ELF-1 (cell line): ENCODE data around the gene RNF146.
"Not testable (repeated sequence)": the region's sequence is repeated elsewhere in the genome, so short reads cannot be mapped to it uniquely, and the experiment has no call there.

Experiments used
- DNase-seq: peaks from one replicate; pipeline ENCODE4 v3.0.0-alpha.2; 2016; ENCODE audit warnings: low read depth, low spot score

RNF146 gene

DNA sequence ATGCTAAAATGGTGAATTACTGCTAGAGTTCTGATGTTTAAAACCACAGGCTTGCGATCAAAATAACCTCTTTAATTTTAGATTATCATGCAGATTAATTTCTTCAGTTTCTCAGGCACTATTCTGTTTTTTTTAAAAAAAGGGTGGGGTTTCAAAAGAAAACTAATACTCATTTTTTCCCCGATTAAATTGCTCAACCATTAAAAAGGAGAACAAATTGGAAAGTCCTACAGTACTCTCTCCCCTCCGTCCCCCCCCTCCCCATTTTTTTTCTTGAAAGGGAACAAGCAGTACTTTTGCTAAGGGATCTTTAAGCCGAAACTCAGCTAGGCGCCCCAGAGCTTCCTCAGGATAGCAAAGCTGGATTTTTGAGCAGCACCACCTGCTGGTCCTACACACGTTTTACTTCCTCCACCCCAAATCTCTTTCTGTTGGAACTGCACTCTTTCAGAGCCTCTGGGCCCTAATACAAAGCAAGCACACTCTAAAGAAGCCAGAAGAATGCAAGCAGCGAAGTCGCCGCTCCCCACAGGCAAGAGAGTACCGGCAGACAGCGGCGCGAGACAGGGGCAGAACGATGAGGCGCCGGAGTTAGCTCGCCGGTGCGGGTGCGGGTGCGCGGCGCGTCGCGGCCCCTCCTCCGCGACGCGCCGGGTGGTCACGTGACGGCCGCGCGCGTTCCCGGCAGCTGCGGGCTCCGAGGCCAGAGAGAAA lies at the start of gene RNF146:
Gene RNF146 (plus strand): TSS at position 687 of the 714 bp plus-strand sequence. CDS start 13,475 bp downstream, outside the sequence.
- DNase-seq, result peak; percentile 90

DNA sequence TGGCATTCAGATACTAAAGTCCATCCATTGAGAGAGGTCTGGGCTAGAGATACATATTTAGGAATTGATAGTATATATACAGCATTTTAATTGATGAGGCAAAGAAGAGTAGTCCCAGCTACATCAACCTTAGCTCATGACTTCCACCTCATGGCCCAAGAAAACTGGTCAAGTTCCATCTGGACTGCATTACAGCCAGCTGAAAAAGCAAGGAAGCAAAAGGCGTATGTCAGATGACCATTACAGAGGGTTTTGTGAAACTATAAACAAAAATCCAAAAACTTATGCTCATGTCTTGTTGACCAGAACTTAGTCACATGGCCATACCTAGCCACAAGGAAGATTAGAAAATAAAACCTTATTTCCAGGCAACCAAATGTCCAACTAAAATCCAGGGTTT lies 46.8 kb upstream of the RNF146 start:
- DNase-seq, result no peak

DNA sequence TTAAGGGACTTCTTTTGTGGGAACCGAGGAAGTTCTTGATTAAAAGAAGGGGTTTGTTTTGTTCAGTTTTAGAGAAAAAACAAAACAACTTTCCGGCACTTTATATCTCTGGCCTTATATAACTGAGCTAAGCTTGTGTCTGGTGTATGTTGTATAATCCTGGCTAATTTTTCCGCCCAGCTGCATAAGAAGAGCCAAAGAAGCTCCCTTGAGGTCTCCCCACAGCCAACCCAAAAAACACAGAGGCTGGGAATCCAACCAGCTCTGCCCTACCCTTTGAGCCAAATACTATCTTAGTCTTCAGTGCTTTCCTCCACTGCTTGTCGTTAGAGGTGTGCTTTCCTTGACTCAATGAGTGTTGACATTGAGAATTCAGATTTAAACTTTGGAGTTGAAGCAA lies 45.5 kb upstream of the RNF146 start:
- DNase-seq, result no peak

GRCh38 chr6:127222418-127222817 lies 44.2 kb upstream of the RNF146 start:
- no peak for DNase-seq

DNA sequence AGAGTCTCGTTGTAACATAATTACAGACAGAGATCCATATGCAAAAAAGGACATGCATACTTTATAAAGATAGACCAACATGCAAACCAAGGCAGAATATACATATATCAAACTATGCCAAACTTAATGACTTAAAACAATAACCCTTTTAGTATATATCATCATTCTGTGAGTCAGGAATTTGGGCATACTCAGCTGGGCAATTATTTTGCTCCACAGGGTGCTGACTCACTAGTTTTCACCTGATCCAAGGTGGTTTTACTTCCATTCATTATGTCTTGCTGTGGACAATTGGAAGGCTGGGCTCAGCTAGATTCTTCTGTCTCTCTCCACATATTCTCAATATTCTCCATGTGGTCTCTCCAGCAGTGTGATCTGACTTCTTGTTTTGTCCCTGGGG lies 41.2 kb upstream of the RNF146 start:
- DNase-seq, result no peak

- DNase-seq, result not testable (repeated sequence)
Observed at GRCh38 chr6:127233819-127234218, 32.8 kb upstream of the RNF146 start.

DNA sequence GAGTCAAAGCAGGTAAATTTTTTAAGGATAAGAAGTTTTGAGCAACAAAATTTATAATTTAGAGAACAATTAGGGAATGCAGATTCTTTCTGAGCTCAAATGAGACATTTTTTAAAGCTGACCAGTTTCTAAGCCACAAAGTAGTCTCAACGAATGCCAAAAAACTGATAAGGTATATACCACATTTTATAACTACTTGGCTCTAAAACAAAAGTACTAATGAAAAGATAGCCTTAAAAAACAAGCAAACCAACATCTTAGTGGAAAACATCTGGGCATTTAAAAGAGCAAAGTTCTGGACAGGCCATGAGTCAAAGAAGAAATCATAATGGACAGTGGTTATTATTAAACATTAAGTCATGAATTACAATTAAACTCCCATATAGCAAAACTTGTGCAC lies 23.2 kb upstream of the RNF146 start:
- DNase-seq, result no peak

DNA sequence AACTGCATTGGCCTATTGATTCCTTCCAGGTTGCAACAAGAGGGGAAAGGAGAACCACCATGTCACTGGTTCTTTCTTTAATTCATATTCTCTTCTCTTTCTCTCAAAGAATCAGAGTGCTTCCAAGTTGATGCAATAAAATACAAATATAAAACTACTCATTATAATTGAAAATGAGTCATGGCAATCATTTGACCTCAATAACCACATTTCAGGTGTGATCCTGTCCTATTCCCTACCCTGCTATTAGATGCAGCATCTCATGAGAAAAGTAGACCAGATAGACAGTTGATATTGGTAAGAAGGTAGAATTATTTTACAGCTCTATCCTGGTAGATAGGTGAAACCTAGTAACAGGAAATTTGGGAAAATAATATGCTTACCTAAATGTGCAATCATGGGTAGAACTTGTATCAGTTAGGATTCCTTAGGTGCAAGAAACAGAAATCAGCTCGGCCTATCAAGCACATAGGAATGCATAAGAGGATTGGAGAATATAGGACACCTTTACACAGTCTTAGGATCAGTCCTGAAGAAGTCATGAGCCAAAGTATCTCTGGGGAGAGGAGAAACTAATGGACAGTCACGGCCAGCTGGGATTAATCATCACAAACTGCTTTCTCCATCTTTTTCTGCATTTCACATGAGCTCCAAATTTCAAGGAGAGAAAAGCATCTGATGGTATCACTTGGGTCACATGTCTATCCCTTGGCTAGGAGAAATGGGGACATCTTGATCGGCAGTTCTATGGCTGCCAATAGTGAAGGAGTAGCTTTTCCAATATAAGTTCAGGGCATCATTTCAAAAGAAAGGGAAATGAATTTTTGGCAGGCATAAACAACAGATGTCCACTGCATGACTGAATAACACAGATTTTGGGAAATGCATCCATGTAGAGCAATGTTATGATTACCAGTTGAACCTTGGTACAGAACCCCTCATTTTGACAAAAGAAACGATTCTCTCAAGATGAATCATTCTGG lies 19.3 kb upstream of the RNF146 start:
- DNase-seq, result no peak

- no peak for DNase-seq
Observed at GRCh38 chr6:127249621-127250020, 17.0 kb upstream of the RNF146 start.

GRCh38 chr6:127255286-127255685 lies 11.4 kb upstream of the RNF146 start:
- no peak for DNase-seq

- DNase-seq, result no peak
Observed at GRCh38 chr6:127262896-127263295, 3.8 kb upstream of the RNF146 start.

DNA sequence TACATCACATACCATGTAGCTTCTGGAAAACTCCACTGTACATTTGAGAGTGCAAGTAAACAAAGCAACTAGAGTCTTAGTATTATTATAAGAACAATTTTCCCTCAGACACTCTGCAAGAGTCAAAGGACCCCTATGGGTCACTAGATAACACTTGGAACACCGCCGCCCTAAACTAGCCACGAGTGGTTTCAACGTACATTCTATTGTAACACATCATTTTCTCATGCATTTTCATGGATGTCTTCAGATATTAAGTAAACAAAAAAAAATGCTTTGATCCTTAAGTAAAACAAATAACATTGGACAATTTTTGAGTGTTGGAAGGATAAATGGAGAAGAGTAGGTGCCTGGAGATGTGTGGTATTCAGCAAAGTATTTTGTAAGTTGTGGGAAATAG lies 3.2 kb upstream of the RNF146 start:
- no peak for DNase-seq

- peak; percentile 76 for DNase-seq
Observed at GRCh38 chr6:127266892-127267645, 405 bp downstream of the RNF146 start.

DNA sequence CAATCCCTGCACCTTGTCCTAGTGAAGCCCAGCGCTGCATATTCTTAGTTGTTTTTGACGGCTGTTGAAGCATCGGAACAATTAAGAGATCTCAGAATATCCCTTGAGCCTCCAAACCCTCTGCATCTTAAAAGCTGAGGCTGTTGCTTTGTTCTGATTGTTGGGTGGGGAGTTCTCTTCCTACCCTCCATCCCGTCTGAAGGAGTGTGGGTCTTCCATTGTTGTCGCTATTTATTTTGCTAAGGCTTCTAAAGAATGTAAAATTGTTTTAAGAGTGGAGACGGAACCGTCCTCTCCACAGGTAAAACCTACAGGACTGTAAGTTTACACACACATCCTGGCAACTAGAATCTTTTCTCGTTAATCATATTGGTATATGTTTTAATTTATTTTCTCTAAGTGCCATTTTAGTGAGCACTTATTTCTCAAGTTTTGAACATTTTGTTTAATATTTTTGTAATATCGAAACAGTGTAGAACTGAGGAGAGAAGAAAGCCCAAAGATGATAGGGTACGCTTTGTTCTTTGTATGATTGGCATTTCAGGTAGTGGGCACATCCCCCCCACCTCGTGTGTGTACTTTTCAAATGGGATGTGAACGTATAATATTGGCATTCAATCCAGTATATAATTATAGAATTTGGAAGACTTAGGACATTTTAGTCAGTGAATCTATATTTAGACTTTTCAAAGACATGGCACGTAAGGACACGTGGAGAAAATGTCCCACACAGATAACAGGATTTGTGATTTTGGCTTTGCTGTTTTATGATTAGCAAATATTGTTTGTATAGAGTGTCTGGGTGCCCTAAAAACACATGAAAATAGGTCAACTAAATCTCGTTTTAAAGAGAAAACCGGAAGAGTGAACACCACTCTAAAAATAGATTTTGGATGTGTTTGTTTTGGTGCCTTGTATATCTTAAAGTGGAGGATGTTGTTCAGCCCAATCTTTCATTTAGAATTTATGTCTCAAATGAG lies 1.3 kb downstream of the RNF146 start:
- DNase-seq, result no peak

GRCh38 chr6:127272576-127272975 lies 5.9 kb downstream of the RNF146 start:
- no peak for DNase-seq

GRCh38 chr6:127273499-127273898 lies 6.8 kb downstream of the RNF146 start:
- no peak for DNase-seq

- DNase-seq, result no peak
Observed at GRCh38 chr6:127276331-127276730, 9.7 kb downstream of the RNF146 start.

DNA sequence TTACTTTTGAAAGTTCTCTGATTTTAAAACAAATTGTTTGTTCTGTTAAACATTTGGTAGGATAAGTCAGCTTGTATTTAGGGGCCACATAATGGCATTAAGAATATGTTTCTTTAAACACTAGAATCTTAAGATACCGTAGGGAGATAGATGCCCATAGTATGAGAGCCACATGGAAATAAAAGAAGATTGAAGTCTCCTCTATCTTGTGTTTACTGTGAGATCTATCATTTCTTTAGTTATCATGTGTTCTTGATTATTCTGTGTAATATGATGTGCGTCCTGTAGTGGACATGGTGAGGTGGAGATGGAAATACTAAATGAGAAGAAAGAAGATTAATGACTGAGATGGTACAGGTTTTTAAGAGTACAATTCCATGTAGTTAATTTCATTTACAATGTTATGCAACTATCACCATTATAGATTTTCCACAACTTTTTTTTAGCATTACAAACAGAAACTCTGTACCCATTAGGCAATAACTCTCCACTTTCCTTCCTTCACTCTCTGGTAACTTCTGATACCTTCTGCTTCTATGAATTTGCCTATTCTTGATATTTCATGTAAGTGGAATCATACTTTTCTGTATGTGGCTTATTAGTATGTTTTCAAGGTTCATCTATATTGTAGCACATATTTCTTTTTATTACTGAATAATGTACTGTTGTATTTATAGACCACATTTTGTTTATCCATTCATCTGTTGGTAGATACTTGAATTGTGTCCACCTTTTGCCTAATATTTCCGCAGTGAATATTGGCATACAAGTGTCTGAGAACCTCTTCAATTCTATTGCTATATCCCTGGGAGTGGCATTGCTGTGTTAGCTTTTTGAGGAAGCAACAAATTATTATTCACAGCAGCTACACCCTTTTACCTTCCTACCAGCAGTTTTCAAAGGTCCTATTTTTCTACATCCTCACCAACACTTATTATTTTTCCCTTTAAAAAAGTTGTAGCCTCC lies 11.5 kb downstream of the RNF146 start:
- no peak for DNase-seq

DNA sequence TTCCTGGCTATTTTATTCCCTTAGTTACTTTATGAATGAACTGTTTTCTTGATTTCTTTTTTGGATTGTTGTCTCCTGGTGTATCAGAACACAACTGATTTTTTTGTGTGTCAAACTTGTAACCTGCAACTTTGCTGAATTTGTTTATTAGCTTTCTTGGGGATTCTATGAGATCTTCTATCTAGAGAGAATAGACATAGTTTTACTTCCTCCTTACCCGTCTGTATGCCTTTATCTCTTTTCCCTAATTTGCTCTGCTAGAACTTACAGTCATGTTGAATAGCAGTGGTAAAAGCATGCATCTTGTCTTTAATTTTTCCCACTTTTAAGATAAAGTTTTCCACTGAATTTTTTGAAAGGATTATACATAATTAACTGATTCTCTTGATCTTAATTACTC lies 13.2 kb downstream of the RNF146 start:
- no peak for DNase-seq

- no peak for DNase-seq
Observed at GRCh38 chr6:127282184-127282583, 15.5 kb downstream of the RNF146 start.
